Naive thymus-derived CD4-positive, alpha-beta T cell (primary cell): ENCODE results near the gene BDH1. TPM values are rescaled to one million over a fixed set of nuclear protein-coding genes. Genes with fewer than 3 reads are reported as not detected.
A peak's percentile ranks its signal among the peaks of the same experiment; 100 is the strongest.

Experiments used
- ATAC-seq: fragments of 150-1000 bp; cut with Tn5 transposase; 2 replicates; pipeline ENCODE4 v1.10.0; 2021; ENCODE audit warnings: mild to moderate bottlenecking, moderate library complexity
- CTCF ChIA-PET: fragments of 350-600 bp; sonication (Branson Sonifier 250); formaldehyde crosslinking; loops from one replicate; lab custom pipeline; 2021; ENCODE audit warnings: antibody characterized with exemption; lab: Charles Lee
- POLR2A ChIA-PET: fragments of 350-600 bp; sonication (Branson Sonifier 250); formaldehyde crosslinking; loops from one replicate; lab custom pipeline; 2021; ENCODE audit warnings: antibody characterized with exemption, inconsistent platforms; lab: Charles Lee
- DNase-seq, 9 donors: peaks; one replicate each; pipeline versions ENCODE4 v3.0.0 to v3.0.0-alpha.2; 2020 to 2022; ENCODE audit warnings: mixed read lengths in 1 of 9
- H3K27ac ChIP-seq: one replicate; pipeline ENCODE4 v1.7.0; 2013; ENCODE audit warnings: mild to moderate bottlenecking, low read depth, low read length, moderate library complexity
- H3K27me3 ChIP-seq, 2 donors: one replicate each; pipeline ENCODE4 v1.7.0; 2013; ENCODE audit warnings: low read length in 2 of 2, mild to moderate bottlenecking in 2 of 2, moderate library complexity in 2 of 2; ENCODE audit not compliant: control insufficient read depth in 2 of 2, insufficient read depth in 2 of 2
- H3K36me3 ChIP-seq, 3 experiments: 1 replicate in 2 of 3; 2 replicates in 1 of 3; pipeline ENCODE4 v1.7.0; 2013; ENCODE audit warnings: low read length in 3 of 3, mild to moderate bottlenecking in 3 of 3, moderate library complexity in 1 of 3; ENCODE audit not compliant: insufficient read depth in 3 of 3, control insufficient read depth in 2 of 3
- H3K4me1 ChIP-seq, 2 donors: one replicate each; pipeline ENCODE4 v1.7.0; 2013; ENCODE audit warnings: low read length in 2 of 2, mild to moderate bottlenecking in 2 of 2, moderate library complexity in 1 of 2; ENCODE audit not compliant: control insufficient read depth in 2 of 2, insufficient read depth in 2 of 2
- H3K4me3 ChIP-seq: 2 replicates; pipeline ENCODE4 v1.7.0; 2013; ENCODE audit warnings: mild to moderate bottlenecking, low read length
- H3K9me3 ChIP-seq, 3 experiments: 1 replicate in 2 of 3; 2 replicates in 1 of 3; pipeline ENCODE4 v1.7.0; 2013; ENCODE audit warnings: low read length in 3 of 3; ENCODE audit not compliant: control insufficient read depth in 2 of 3
- H3K27ac Mint-ChIP-seq, 9 donors: one replicate each; pipeline ENCODE4 v1.8.0; 2020 to 2022; ENCODE audit warnings: mixed read lengths in 9 of 9, mild to moderate bottlenecking in 8 of 9, moderate library complexity in 5 of 9, inconsistent platforms in 2 of 9
- H3K27me3 Mint-ChIP-seq, 5 donors: one replicate each; pipeline ENCODE4 v1.8.0; 2021 to 2022; ENCODE audit warnings: mixed read lengths in 5 of 5, mild to moderate bottlenecking in 1 of 5
- H3K36me3 Mint-ChIP-seq, 5 donors: one replicate each; pipeline ENCODE4 v1.8.0; 2020 to 2022; ENCODE audit warnings: mixed read lengths in 5 of 5, mild to moderate bottlenecking in 3 of 5, inconsistent platforms in 1 of 5
- H3K4me1 Mint-ChIP-seq, 7 donors: one replicate each; pipeline ENCODE4 v1.8.0; 2020 to 2022; ENCODE audit warnings: mixed read lengths in 7 of 7, mild to moderate bottlenecking in 3 of 7, inconsistent platforms in 1 of 7
- H3K4me3 Mint-ChIP-seq, 10 donors: one replicate each; pipeline ENCODE4 v1.8.0; 2020 to 2022; ENCODE audit warnings: mild to moderate bottlenecking in 10 of 10, mixed read lengths in 10 of 10, moderate library complexity in 6 of 10, inconsistent platforms in 2 of 10
- H3K9me3 Mint-ChIP-seq, 11 donors: one replicate each; pipeline ENCODE4 v1.8.0; 2020 to 2022; ENCODE audit warnings: mixed read lengths in 11 of 11, mild to moderate bottlenecking in 4 of 11, inconsistent platforms in 1 of 11, moderate library complexity in 1 of 11
- intact Hi-C, 2 donors: fragments of 100-400 bp; cut with micrococcal nuclease; formaldehyde crosslinking; loops; one replicate each; pipeline ENCODE4 v1.15.1; 2023
- polyA plus RNA-seq, 2 donors: library from polyadenylated mRNA; unstranded; fragments of 300-500 nt; fragmentation: Illumina TruSeq; gene quantifications; one replicate each; pipeline ENCODE4 v1.2.3, GENCODE V29; 2021
- total RNA-seq, 6 experiments: library from RNA in 5 of 6; stranded (reverse) in 5 of 6; gene quantifications; 1 replicate in 5 of 6; 2 replicates in 1 of 6; pipeline ENCODE4 v1.2.3 and lab custom pipeline; 2021 to 2026

Gene BDH1
- total and polyA plus RNA-seq, 7 experiments from 2014 or later: 31.3 to 105 (median 43.4) TPM

- Histone ChIP-seq H3K27me3 (no peaks in the 10 kb centered on the region), H3K36me3 (no peaks in the 10 kb centered on the region), H3K4me3 (no peak overlapping the region), H3K27ac (no peak overlapping the region), H3K9me3 (no peaks in the 10 kb centered on the region), H3K4me1 (no peaks in the 10 kb centered on the region)
- Mint-ChIP-seq H3K4me3 (no peak overlapping the region), H3K27ac (no peak overlapping the region), H3K27me3 (peaks cover 0 to 3% (median 0%) of the 10 kb centered on the region in 5 donors), H3K9me3 (no peaks in the 10 kb centered on the region), H3K4me1 (peaks cover 0 to 6% (median 0%) of the 10 kb centered on the region in 7 donors), H3K36me3 (peaks cover 0 to 11% (median 2%) of the 10 kb centered on the region in 5 donors)
- CTCF ChIA-PET: no interaction called here
- no peak for ATAC-seq
- no peak for DNase-seq
- POLR2A ChIA-PET: no interaction called here
- intact Hi-C loops: no loop called here
Measured at GRCh38 chr3:197584733-197585132, 29.0 kb upstream of the BDH1 start.

GRCh38 chr3:197583371-197583770 lies 27.6 kb upstream of the BDH1 start:
- Histone ChIP-seq H3K4me1 (no peaks in the 10 kb centered on the region), H3K36me3 (no peaks in the 10 kb centered on the region), H3K9me3 (no peaks in the 10 kb centered on the region), H3K27ac (no peak overlapping the region), H3K27me3 (no peaks in the 10 kb centered on the region), H3K4me3 (no peak overlapping the region)
- Mint-ChIP-seq H3K27ac (no peak overlapping the region), H3K9me3 (no peaks in the 10 kb centered on the region), H3K27me3 (peaks cover 0 to 3% (median 0%) of the 10 kb centered on the region in 5 donors), H3K4me3 (no peak overlapping the region), H3K36me3 (peaks cover 0 to 13% (median 4%) of the 10 kb centered on the region in 5 donors), H3K4me1 (peaks cover 0 to 6% (median 0%) of the 10 kb centered on the region in 7 donors)
- no peak for ATAC-seq
- DNase-seq: no peak
- CTCF ChIA-PET: interaction anchor here (0.6 to 1.3 kb wide), 2 partner anchors 16 to 24 kb away, joined by 3 read pairs; no protein-coding TSS in a partner anchor
- POLR2A ChIA-PET: no interaction called here
- intact Hi-C loops: no loop called here

- H3K36me3 ChIP-seq: no peaks in the 10 kb centered on the region
- H3K4me1 ChIP-seq: no peaks in the 10 kb centered on the region
- no peak overlapping the region for H3K4me3 Mint-ChIP-seq
- no peaks in the 10 kb centered on the region for H3K27me3 ChIP-seq
- H3K36me3 Mint-ChIP-seq: peaks cover 0 to 12% (median 9%) of the 10 kb centered on the region in 5 donors
- no peak overlapping the region for H3K27ac Mint-ChIP-seq
- no peak for DNase-seq
- H3K4me1 Mint-ChIP-seq: peaks cover 0 to 2% (median 0%) of the 10 kb centered on the region in 7 donors
- ChIA-PET POLR2A (no interaction called here), CTCF (no interaction called here)
- H3K27me3 Mint-ChIP-seq: peaks cover 0 to 4% (median 0%) of the 10 kb centered on the region in 5 donors
- ATAC-seq: no peak
- no peaks in the 10 kb centered on the region for H3K9me3 ChIP-seq
- intact Hi-C loops: no loop called here
- no peak overlapping the region for H3K4me3 ChIP-seq
- peaks cover 0 to 1% (median 0%) of the 10 kb centered on the region in 11 donors for H3K9me3 Mint-ChIP-seq
- no peak overlapping the region for H3K27ac ChIP-seq
Measured at GRCh38 chr3:197580253-197580691, 24.5 kb upstream of the BDH1 start.

GRCh38 chr3:197578376-197578775 lies 22.6 kb upstream of the BDH1 start:
- H3K4me1 ChIP-seq: no peaks in the 10 kb centered on the region
- ChIA-PET CTCF (no interaction called here), POLR2A (no interaction called here)
- no peaks in the 10 kb centered on the region for H3K36me3 ChIP-seq
- Mint-ChIP-seq H3K27me3 (peaks cover 0 to 7% (median 0%) of the 10 kb centered on the region in 5 donors), H3K9me3 (peaks cover 0 to 1% (median 0%) of the 10 kb centered on the region in 11 donors), H3K36me3 (peaks cover 0 to 14% (median 6%) of the 10 kb centered on the region in 5 donors), H3K4me1 (peaks cover 0 to 2% (median 0%) of the 10 kb centered on the region in 7 donors), H3K4me3 (no peak overlapping the region), H3K27ac (no peak overlapping the region)
- no peak overlapping the region for H3K27ac ChIP-seq
- no peaks in the 10 kb centered on the region for H3K27me3 ChIP-seq
- no peak for DNase-seq
- ATAC-seq: no peak
- intact Hi-C loops: no loop called here
- no peak overlapping the region for H3K4me3 ChIP-seq
- H3K9me3 ChIP-seq: no peaks in the 10 kb centered on the region

- H3K36me3 ChIP-seq: no peaks in the 10 kb centered on the region
- peaks cover 0 to 2% (median 0%) of the 10 kb centered on the region in 7 donors for H3K4me1 Mint-ChIP-seq
- CTCF ChIA-PET: no interaction called here
Measured at GRCh38 chr3:197577366-197578074, 21.8 kb upstream of the BDH1 start.

GRCh38 chr3:197576838-197577237 lies 21.1 kb upstream of the BDH1 start:
- no peaks in the 10 kb centered on the region for H3K27me3 ChIP-seq
- ChIA-PET POLR2A (no interaction called here), CTCF (no interaction called here)
- peak overlapping the region in 1 of 9 donors; percentile 51 for H3K27ac Mint-ChIP-seq
- H3K27ac ChIP-seq: no peak overlapping the region
- H3K27me3 Mint-ChIP-seq: peaks cover 0 to 7% (median 0%) of the 10 kb centered on the region in 5 donors
- intact Hi-C loops: no loop called here
- peaks cover 0 to 1% (median 0%) of the 10 kb centered on the region in 11 donors for H3K9me3 Mint-ChIP-seq
- no peaks in the 10 kb centered on the region for H3K4me1 ChIP-seq
- H3K36me3 ChIP-seq: no peaks in the 10 kb centered on the region
- no peak overlapping the region for H3K4me3 ChIP-seq
- DNase-seq (no peak), ATAC-seq (no peak)
- peaks cover 0 to 2% (median 0%) of the 10 kb centered on the region in 7 donors for H3K4me1 Mint-ChIP-seq
- no peak overlapping the region for H3K4me3 Mint-ChIP-seq
- no peaks in the 10 kb centered on the region for H3K9me3 ChIP-seq
- H3K36me3 Mint-ChIP-seq: peaks cover 0 to 15% (median 6%) of the 10 kb centered on the region in 5 donors

More at GRCh38 chr3:197577366-197578074, 21.8 kb upstream of the BDH1 start:
- H3K27ac ChIP-seq: no peak overlapping the region
- H3K9me3 ChIP-seq: no peaks in the 10 kb centered on the region
- Mint-ChIP-seq H3K36me3 (peaks cover 0 to 15% (median 6%) of the 10 kb centered on the region in 5 donors), H3K27me3 (peaks cover 0 to 7% (median 0%) of the 10 kb centered on the region in 5 donors), H3K27ac (no peak overlapping the region), H3K4me3 (no peak overlapping the region), H3K9me3 (peaks cover 0 to 1% (median 0%) of the 10 kb centered on the region in 11 donors)
- no peak for ATAC-seq
- no peaks in the 10 kb centered on the region for H3K4me1 ChIP-seq
- POLR2A ChIA-PET: no interaction called here
- DNase-seq: no peak
- intact Hi-C loops: no loop called here
- H3K27me3 ChIP-seq: no peaks in the 10 kb centered on the region
- no peak overlapping the region for H3K4me3 ChIP-seq
